Right cardiac atrium (tissue), 5 donors: ENCODE measurements around the gene LRRC4B. TPM values are rescaled to one million over a fixed set of nuclear protein-coding genes. Genes with fewer than 3 reads are reported as not detected.
A peak's percentile ranks its signal among the peaks of the same experiment; 100 is the strongest.

Experiments used
- ATAC-seq, 2 donors: fragments of 200-7000 bp; cut with Tn5 transposase; one replicate each; pipeline versions ENCODE4 v1.8.0 to v1.9.1; 2020; ENCODE audit warnings: moderate library complexity in 2 of 2, mild to moderate bottlenecking in 1 of 2
- DNase-seq, 3 donors: peaks; one replicate each; pipeline ENCODE4 v3.0.0-alpha.2; 2020
- H3K27ac ChIP-seq: one replicate; pipeline ENCODE4 v1.5.1; 2013; ENCODE audit warnings: mild to moderate bottlenecking, low read length, control low read depth, moderate library complexity
- H3K27me3 ChIP-seq: one replicate; pipeline ENCODE4 v1.6.1; 2013; ENCODE audit not compliant: control insufficient read depth, insufficient read depth
- H3K4me1 ChIP-seq: one replicate; pipeline ENCODE4 v1.6.1; 2013; ENCODE audit warnings: low read length; ENCODE audit not compliant: control insufficient read depth, insufficient read depth
- H3K4me3 ChIP-seq: one replicate; pipeline ENCODE4 v1.5.1; 2013; ENCODE audit warnings: low read length, control low read depth
- H3K9me3 ChIP-seq: one replicate; pipeline ENCODE4 v1.6.1; 2013; ENCODE audit warnings: low read length; ENCODE audit not compliant: control insufficient read depth
- WGBS: extraction: QIAGEN DNeasy Blood & Tissue Kit; methylation state at CpG from one replicate; pipeline ENCODE4 v1.1.7; 2013; 5-methylcytosine and 5-hydroxymethylcytosine counted together
- intact Hi-C, 4 donors: fragments of 100-400 bp; cut with DNase I; formaldehyde crosslinking; loops; one replicate each; pipeline versions ENCODE4 v1.11.0 to v1.14.0; 2022 to 2023
- polyA plus RNA-seq: library from polyadenylated mRNA; stranded (reverse); fragments of 200-250 nt; gene quantifications from one replicate; pipeline ENCODE4 v1.2.3, GENCODE V29; 2013
- total RNA-seq, 4 donors: library from RNA; stranded (reverse); fragmentation: NEBNext Ultra II Directional; extraction: Animal tissue kit (Norgen Biotek cat#: 25700); gene quantifications; one replicate each; pipeline ENCODE4 v1.2.1, GENCODE V29; 2021
- donor health status: healthy with polysubstance abuse.
- donor health status: DM: no; HTN: yes; CAD: no.
- donor health status: DM: no; HTN: no; CAD: no.
- donor health status: DM: no; HTN: yes; CAD: no; lungs with severe emphysema.
- donor health status: DM: yes; HTN: yes; CAD: no.

The LRRC4B gene
- total and polyA plus RNA-seq, 5 donors, result 1.2 to 3.2 (median 1.8) TPM

DNA sequence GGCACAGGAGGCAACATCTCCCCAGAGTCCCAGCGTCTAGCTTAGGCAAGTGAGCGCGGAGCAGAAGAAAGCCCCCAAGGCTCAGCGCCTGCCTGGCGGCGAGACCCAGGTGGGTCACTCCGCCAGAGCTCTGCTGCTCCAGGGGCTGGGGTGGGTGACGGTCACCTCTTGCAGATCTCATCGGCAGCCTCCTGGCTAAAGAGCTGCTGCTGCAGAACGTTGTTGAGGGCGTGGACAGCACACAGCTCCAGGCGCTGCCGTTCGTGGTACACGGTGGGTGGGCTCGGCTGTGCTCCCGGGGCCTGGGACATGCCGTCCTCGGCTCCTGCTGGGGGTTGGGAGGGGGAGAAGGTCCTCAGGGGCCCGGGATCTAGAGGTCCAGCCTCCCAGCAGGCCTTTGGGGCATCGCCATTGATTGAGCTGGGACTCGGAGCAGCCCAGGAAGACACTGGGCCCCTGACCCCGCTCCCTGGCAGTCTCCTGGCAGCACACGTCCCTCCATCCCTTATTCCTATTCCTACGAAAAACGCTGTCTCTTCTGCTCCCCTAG, 58.0 kb downstream of the LRRC4B start:
- H3K9me3 ChIP-seq, result no peaks in the 10 kb centered on the region
- intact Hi-C loops, result no loop called here
- DNase-seq (peak in 2 of 3 donors; percentile 57 to 70), ATAC-seq (no peak)
- peak overlapping the region; percentile 52 for H3K4me3 ChIP-seq
- no peaks in the 10 kb centered on the region for H3K27me3 ChIP-seq
- 38% methylated on average over 26 of the region's 26 CpGs for WGBS
- no peak overlapping the region for H3K27ac ChIP-seq
- peaks cover 3% of the 10 kb centered on the region for H3K4me1 ChIP-seq

DNA sequence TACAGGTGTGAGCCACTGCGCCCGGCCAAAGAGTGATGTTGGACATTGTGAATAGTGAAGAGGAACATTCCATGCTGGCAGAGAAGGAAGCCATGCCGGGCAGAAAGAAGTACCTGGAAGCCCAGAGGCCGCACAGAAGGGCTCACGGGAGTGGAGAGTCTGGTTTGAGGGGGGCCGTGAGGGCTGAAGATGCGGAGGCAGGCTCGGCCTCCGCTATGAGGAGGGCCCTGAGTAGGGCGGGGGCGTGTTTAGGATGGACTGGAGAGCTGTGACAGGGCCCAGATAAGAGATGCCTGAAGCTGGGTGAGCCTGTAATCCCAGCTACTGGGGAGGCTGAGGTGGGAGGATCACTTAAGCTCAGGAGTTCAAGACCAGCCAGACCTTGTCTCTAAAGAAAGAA, 58.9 kb downstream of the LRRC4B start:
- intact Hi-C loops, result no loop called here
- no peaks in the 10 kb centered on the region for H3K27me3 ChIP-seq
- H3K4me3 ChIP-seq, result no peak overlapping the region
- no peaks in the 10 kb centered on the region for H3K9me3 ChIP-seq
- peaks cover 3% of the 10 kb centered on the region for H3K4me1 ChIP-seq
- no peak for ATAC-seq
- WGBS, result 67% methylated on average over 11 of the region's 11 CpGs
- DNase-seq, result peak in 1 of 3 donors; percentile 47
- no peak overlapping the region for H3K27ac ChIP-seq

DNA sequence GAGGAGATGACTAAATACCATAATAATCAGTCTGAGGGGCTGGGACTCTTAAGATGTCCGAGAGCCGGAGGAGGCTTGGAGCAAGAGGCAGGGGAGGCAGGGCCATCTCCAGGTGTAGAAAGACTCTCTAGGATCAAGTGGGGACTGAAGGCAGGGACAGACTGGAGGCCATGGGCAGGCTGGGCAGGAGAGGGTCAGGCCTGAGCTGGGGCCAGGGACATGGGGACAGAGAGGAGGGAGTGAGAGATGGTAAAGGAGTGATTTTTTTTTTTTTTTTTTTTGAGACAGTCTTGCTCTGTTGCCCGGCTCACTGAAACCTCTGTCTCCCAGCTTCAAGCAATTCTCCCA, 59.4 kb downstream of the LRRC4B start:
- intact Hi-C loops, result no loop called here
- 64% methylated on average over 3 of the region's 3 CpGs for WGBS

DNA sequence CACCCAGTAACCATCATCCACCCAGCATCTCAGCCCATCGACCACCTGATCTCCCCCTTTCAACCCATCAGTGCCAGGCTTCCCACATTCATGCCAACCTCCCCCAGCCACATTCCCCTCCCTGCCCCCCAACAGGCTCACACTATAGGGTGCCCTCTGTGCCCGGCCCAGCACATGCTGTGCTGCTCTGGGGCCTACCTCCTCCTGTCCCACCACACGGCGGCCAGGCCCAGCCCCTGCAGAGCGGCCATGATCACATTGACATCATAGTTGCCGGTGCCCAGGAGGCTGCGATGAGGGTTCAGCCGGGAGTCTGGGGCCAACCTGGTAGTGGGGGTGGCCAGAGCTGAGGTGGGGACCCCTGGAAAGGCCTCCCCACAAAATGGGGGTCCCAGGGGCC, 60.9 kb downstream of the LRRC4B start:
- H3K4me1 ChIP-seq, result peaks cover 3% of the 10 kb centered on the region
- H3K4me3 ChIP-seq, result no peak overlapping the region
- no peaks in the 10 kb centered on the region for H3K9me3 ChIP-seq
- no peak for ATAC-seq
- peak in 1 of 3 donors; percentile 41 for DNase-seq
- intact Hi-C loops, result no loop called here
- no peak overlapping the region for H3K27ac ChIP-seq
- 92% methylated on average over 8 of the region's 8 CpGs for WGBS
- no peaks in the 10 kb centered on the region for H3K27me3 ChIP-seq

More for the DNA sequence above, 59.4 kb downstream of the LRRC4B start:
- H3K9me3 ChIP-seq, result no peaks in the 10 kb centered on the region
- peaks cover 3% of the 10 kb centered on the region for H3K4me1 ChIP-seq
- no peak overlapping the region for H3K4me3 ChIP-seq
- no peak overlapping the region for H3K27ac ChIP-seq
- ATAC-seq (no peak), DNase-seq (peak in 1 of 3 donors; percentile 40)
- H3K27me3 ChIP-seq, result no peaks in the 10 kb centered on the region

DNA sequence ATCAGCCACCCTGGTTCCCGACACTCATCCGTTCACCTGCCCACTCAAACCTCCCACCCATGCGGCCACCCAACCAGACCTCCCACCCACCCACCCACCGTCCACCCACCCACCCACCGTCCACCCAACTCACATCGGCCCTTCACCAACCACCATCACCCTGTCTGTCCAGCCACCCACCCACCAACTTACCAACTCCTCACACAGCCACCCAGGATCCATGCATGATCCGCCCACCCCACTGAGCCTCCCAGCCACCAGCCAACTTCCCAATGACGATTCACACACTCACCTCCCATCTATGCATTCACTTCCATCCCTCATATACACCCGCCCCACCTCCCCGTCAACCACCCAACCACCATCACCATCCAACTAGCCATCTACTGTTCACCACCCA, 61.5 kb downstream of the LRRC4B start:
- DNase-seq, result no peak
- ATAC-seq, result no peak
- Histone ChIP-seq H3K4me3 (no peak overlapping the region), H3K4me1 (peaks cover 3% of the 10 kb centered on the region), H3K9me3 (no peaks in the 10 kb centered on the region), H3K27ac (no peak overlapping the region), H3K27me3 (no peaks in the 10 kb centered on the region)
- intact Hi-C loops, result no loop called here
- WGBS, result 96% methylated on average over 10 of the region's 10 CpGs

DNA sequence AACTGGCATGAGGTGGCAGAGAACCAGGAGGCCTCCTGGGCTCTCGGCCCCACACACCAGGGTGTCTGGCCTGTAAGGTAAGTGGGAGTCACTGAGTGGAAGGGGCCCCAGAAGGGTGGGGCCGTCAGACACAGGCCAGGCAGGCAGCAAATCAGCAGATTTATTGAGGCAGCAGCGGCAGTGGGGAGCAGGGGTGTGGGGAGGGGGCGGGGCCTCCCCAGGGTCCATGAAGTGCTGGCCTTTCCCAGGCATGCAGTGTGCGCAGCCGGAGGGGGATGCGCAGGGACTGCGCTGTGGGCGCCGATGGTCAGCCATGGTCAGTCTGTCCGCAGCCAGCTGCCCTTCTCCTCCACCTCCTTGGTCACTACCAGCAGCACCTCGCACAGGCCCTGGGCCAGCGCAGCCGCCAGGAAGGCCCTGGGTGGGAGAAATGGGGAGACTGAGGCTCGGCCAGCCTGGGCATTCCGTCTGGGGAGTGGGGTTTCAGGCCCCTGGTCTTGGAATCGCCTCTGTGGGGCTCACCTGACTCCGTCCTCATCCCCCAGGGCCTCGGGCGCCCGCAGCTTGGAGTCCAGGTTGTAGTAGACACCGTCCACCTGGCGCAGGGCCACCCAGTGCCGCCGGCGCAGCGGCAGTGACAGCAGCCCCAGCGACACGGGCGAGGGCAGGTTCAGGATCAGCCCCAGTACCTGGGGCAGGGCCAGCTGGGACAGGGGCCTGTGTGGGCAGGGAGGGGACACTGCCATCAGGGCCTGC, 62.2 kb downstream of the LRRC4B start:
- intact Hi-C loops, result no loop called here
- DNase-seq (peak in 1 of 3 donors; percentile 71), ATAC-seq (no peak)
- Histone ChIP-seq H3K9me3 (no peaks in the 10 kb centered on the region), H3K4me3 (no peak overlapping the region), H3K4me1 (peaks cover 3% of the 10 kb centered on the region), H3K27me3 (no peaks in the 10 kb centered on the region), H3K27ac (no peak overlapping the region)
- 93% methylated on average over 30 of the region's 30 CpGs for WGBS

DNA sequence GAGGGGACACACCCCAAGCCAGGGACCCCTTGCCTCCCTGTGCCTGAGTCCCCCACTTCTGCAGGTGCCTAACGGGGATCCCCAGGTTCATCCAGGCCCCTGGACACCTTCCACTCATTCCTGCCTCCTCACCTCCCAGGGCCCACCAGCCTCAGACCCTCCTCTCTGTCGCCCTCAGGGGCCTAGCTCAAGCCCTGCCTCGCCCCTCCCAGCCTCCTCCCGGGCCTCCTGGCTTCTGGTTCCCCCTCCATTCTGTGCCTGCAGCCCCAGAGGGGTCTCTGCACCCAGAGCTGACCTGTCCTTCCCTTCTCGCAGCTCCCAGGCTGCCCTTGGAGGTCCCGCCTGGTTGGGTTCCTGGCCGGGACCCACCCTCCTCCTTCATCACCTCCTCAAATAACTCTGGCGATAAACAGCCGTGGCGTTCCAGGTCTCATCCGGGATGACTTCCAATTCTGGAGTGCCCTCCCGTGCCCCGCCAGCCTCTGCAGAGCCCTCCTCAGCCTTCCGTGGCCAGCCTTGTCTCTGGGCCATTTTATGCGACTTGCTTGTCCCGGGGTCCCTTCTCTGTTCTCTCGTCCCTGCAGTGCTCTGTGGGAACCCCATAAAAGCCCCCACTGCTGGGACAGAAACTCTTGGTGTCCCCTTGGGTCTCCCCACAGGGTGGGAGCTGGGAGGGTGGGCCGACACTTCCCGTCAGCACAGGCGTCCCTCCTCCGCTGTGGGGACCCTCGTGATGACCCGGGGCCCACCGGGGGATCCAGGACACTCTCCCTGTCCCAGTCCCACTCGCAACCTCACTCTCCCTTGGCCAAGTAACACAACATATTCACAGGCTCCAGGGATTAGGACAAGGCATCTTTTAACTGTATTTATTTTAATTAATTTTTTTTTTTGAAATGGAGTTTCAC, 66.4 kb downstream of the LRRC4B start:
- intact Hi-C loops, result no loop called here
- peak overlapping the region; percentile 7 for H3K4me3 ChIP-seq
- no peaks in the 10 kb centered on the region for H3K4me1 ChIP-seq
- WGBS, result 51% methylated on average over 25 of the region's 25 CpGs
- DNase-seq, result peak; percentile 62 to 87 (median 83)
- peak overlapping the region; percentile 82 for H3K27ac ChIP-seq
- peak; percentile 57 to 58 for ATAC-seq
- no peaks in the 10 kb centered on the region for H3K9me3 ChIP-seq
- H3K27me3 ChIP-seq, result no peaks in the 10 kb centered on the region

DNA sequence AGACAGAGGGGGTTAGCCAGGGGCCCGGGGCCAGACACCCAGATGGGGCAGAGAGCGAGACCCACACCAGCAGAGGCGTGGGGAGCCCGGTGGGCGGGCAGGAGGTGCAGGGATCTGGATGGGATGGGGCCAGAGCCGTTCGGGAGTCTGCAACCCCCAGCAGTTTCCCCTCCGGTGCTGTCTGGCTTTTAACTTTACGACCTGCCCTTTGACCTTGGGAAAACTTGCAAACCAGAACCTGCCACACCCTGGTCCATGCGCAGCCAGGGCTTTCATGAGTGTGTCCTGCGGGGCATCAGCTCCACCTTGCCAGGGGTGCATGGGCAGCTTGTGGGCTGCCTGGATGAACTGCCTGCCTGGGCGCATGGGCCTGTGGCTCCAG, 67.1 kb downstream of the LRRC4B start:
- intact Hi-C loops, result no loop called here
- DNase-seq, result peak in 2 of 3 donors; percentile 56 to 61
- H3K27ac ChIP-seq, result peak overlapping the region; percentile 81
- H3K27me3 ChIP-seq, result no peaks in the 10 kb centered on the region
- H3K4me3 ChIP-seq, result peak overlapping the region; percentile 7
- no peaks in the 10 kb centered on the region for H3K9me3 ChIP-seq
- ATAC-seq, result peak; percentile 0 to 1
- H3K4me1 ChIP-seq, result no peaks in the 10 kb centered on the region
- WGBS, result 51% methylated on average over 12 of the region's 12 CpGs

DNA sequence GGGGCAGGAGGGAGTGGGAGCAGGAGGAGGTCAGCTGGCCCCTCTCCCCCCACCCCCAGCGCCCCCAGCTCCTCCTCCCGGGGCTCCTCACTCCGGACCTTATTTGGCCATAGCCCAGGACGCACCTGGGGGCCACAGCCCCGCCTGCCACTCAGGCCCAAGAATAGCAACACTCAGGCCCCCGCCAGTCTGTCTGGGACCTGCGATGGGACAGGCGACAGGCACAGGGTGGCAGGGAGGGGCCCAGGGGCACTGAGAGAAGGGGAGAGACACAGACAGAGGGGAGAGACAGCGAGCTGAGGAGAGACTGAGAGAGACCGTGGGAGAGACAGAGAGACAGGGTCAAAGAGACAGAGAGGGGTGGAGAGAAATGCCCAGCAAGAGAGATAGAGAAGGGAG, 67.5 kb downstream of the LRRC4B start:
- intact Hi-C loops, result no loop called here
- Histone ChIP-seq H3K27me3 (no peaks in the 10 kb centered on the region), H3K4me3 (no peak overlapping the region), H3K27ac (peak overlapping the region; percentile 81), H3K9me3 (no peaks in the 10 kb centered on the region), H3K4me1 (no peaks in the 10 kb centered on the region)
- WGBS, result 41% methylated on average over 10 of the region's 10 CpGs
- ATAC-seq (peak; percentile 75 to 77), DNase-seq (peak; percentile 77 to 91 (median 88))

DNA sequence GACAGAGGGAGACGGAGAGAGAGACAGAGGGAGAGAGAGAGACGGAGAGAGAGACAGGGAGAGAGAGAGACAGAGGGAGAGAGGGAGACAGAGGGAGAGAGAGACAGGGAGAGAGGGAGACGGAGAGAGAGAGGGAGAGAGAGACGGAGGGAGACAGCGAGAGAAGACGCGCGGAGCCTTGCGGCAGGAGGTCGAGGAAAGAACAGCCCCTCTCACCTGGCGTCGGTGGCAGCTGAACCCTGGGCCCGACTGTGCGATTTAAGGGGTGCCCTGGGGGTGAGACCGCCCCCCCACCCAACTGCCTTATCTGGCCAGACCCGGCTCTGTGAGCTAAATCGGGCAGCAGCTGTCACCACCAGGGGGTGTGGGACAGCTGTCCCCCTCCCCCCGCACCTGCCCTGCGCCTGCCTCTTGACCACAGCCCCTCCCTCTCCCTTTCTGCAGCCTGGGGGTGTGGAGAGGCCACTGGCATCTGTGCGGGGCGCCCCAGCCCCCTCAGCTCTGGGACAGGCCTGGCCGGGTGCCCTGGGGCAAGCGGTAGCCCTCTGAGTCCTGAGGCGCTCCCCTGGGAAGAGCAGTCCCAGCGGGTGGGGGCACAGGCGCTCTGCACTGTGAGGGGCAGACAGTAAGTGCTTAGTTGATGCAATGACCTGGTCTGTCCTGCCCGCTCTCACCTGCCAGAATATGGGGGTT, 68.0 kb downstream of the LRRC4B start:
- no peaks in the 10 kb centered on the region for H3K27me3 ChIP-seq
- H3K4me1 ChIP-seq, result no peaks in the 10 kb centered on the region
- H3K4me3 ChIP-seq, result peak overlapping the region; percentile 31
- no peaks in the 10 kb centered on the region for H3K9me3 ChIP-seq
- DNase-seq (peak; percentile 70 to 92 (median 88)), ATAC-seq (peak; percentile 64)
- intact Hi-C loops, result no loop called here
- 33% methylated on average over 27 of the region's 27 CpGs for WGBS
- peak overlapping the region; percentile 96 for H3K27ac ChIP-seq
